Prostate gland (tissue), 2 donors: ENCODE data around the gene NT5DC1.

ENCODE experiments used
- POLR2A ChIP-seq: fragments of 450-650 bp; IDR thresholded peaks from one replicate; pipeline ENCODE4 v1.6.1; 2016; ENCODE audit warnings: antibody characterized with exemption, mild to moderate bottlenecking
- POLR2AphosphoS5 ChIP-seq: sonication (generic); formaldehyde crosslinking; IDR thresholded peaks from one replicate; pipeline ENCODE4 v1.6.1; 2017; ENCODE audit warnings: antibody characterized with exemption
- TF ChIP-seq, protein P1 (sequence below), 4 experiments: fragments of 200-600 bp in 2 of 4; fragments of 450-650 bp in 2 of 4; sonication (generic) in 2 of 4; IDR thresholded peaks; 1 replicate in 3 of 4; 2 replicates in 1 of 4; pipeline ENCODE4 v1.5.1; 2016 to 2019; ENCODE audit warnings: antibody characterized with exemption in 4 of 4, mild to moderate bottlenecking in 2 of 4, moderate library complexity in 2 of 4

DNA sequence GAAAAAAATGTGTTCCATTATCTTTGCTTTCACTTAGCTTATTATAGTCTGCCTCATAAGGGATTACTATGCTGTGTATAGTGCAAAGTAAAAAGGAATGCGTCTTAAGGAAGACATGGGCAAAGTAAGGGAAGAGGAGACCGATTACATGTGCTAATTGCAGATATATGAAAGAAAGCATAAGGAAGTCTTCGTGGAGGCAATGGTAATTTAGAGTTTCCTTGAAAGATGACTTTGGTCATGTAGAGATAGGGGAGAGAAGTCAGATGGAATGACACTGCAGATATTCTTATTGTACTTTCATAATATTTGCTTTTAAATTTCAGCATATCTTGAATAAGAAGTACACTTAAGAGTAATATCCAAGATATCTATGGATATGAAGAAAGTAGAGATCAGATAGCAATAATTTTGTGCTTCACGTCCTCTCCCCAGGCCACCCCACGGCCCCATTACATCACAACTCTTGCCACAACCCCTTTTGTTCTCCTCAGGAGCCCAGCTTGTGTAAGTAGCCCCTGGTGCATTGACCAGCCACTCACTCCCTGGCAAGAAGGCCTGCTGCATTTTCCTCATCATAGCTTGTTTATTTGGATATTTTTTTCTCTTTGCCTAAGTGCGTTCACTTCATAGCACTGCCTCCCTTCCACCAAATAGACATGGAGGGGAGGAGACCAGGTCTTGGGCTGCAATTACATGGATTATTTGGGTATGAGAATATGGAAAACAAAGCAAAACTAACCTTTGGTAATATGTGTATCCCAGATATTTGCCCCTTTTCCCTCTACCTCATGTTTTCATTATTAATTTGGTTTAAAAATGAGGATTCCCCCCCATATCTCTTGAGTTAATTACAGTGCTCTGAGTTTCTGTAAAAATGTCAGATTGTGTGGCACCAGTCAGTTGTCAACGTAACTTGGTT lies 56.0 kb downstream of the NT5DC1 start:
- no peak for TF ChIP-seq POLR2A
- TF ChIP-seq, protein P1, sequence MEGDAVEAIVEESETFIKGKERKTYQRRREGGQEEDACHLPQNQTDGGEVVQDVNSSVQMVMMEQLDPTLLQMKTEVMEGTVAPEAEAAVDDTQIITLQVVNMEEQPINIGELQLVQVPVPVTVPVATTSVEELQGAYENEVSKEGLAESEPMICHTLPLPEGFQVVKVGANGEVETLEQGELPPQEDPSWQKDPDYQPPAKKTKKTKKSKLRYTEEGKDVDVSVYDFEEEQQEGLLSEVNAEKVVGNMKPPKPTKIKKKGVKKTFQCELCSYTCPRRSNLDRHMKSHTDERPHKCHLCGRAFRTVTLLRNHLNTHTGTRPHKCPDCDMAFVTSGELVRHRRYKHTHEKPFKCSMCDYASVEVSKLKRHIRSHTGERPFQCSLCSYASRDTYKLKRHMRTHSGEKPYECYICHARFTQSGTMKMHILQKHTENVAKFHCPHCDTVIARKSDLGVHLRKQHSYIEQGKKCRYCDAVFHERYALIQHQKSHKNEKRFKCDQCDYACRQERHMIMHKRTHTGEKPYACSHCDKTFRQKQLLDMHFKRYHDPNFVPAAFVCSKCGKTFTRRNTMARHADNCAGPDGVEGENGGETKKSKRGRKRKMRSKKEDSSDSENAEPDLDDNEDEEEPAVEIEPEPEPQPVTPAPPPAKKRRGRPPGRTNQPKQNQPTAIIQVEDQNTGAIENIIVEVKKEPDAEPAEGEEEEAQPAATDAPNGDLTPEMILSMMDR (IDR thresholded peaks at IDR 0.05) = no peak
- TF ChIP-seq POLR2AphosphoS5 = no peak
